Activated CD8-positive, alpha-beta memory T cell treated with anti-CD3 and anti-CD28 coated beads, Interleukin-2, amount 50 U/mL, for 4 hours (primary cell): ENCODE results near the gene UPF1.
A peak's percentile ranks its signal among the peaks of the same experiment; 100 is the strongest.
"Not testable (repeated sequence)": the region's sequence is repeated elsewhere in the genome, so short reads cannot be mapped to it uniquely, and the experiment has no call there.

Source experiments
- DNase-seq: peaks from one replicate; pipeline ENCODE4 v3.0.0-alpha.2; 2020

UPF1 gene

DNA sequence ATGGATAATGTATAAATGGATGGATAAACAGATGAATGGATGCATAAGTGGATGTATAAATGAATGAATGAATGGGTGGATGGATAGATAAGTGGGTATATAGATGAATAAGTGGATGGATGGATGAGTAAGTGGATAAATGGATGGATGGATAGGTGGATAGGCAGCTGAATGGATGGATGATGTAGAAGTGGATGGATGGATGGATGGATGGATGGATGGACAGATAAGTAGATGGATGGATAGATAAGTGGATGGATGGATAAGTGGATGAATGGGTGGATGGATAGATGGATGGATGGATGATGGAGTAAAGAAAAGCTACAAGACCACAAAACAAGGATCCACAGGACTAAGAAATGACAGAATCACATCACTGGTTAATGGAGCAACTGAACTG is 31.7 kb upstream of the UPF1 start:
- no peak for DNase-seq

DNA sequence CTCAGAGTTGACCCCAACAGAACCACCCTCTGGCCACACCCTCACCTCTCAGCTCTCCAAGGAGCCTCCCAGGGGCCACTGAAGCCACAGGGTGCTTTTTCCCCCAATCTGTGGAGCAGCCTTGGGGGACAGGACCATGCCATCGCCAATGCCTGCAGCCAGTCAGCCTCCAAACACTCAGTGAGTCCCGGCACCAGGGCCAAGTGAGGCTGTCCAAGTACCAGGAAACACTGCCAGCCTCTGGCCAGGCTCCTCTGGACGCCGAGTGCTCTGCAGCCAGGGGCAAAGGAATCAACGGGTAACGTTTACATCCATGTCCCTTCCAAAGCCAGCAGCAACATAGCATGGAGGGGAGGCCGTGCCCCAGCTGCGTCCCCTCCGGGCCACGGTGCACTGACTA is 31.1 kb upstream of the UPF1 start:
- no peak for DNase-seq

GRCh38 chr19:18802354-18802753 is 29.4 kb upstream of the UPF1 start:
- no peak for DNase-seq

DNA sequence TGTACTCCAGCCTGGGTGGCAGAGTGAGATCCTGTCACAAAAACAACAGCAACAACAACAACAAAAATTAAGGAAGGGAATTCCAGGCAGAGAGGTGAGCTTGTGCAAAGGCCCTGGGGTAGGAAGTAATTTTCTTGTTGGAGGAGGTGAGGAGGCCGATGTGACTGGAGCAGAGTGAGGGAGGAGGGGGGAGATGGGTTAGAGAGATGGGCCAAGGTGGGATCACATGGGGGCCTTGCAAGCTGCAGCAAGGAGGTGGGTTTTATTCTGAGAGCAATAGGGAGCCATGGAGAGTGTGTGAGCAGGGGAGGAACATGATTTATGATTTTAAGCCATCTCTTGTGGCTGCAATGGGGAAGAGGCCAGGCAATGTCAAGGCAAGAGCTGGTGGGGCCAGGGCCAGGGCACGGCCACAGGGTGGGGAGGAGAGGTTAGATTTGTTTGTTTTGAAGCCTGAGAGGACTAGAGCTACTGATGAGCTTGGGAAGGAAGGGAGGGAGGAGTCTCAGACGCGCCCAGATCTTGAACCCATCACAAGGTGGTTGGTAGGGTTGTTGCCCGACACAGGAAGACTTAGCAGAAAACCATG is 28.1 kb upstream of the UPF1 start:
- no peak for DNase-seq

GRCh38 chr19:18804139-18804601 is 27.6 kb upstream of the UPF1 start:
- no peak for DNase-seq

GRCh38 chr19:18804643-18805042 is 27.1 kb upstream of the UPF1 start:
- no peak for DNase-seq

DNA sequence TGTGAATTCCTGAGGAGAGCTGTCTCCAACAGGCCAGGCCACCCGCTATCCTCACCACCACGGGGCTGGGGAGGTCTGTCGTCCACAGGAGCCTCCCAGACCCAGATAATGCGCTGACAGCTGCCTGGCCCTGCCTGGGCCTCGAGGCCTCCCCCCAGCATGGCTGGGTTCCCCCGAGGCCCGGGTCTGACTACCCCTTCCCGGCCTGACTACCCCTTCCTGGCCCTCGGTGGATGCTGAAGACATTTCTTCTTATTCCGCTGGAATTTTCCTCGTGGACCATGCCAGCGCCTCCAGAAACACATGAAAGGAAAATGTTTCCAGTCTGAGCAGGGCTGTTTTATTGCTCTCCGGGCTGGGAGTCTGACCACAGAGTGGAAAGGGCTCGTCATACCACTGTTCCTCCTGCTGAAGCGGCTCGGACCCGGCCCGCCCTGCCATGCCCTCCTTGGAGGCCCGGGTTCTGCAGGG is 23.9 kb upstream of the UPF1 start:
- DNase-seq, result no peak

- no peak for DNase-seq
Observed at GRCh38 chr19:18809149-18809868, 22.4 kb upstream of the UPF1 start.

GRCh38 chr19:18811638-18812037 is 20.1 kb upstream of the UPF1 start:
- DNase-seq, result not testable (repeated sequence)

DNA sequence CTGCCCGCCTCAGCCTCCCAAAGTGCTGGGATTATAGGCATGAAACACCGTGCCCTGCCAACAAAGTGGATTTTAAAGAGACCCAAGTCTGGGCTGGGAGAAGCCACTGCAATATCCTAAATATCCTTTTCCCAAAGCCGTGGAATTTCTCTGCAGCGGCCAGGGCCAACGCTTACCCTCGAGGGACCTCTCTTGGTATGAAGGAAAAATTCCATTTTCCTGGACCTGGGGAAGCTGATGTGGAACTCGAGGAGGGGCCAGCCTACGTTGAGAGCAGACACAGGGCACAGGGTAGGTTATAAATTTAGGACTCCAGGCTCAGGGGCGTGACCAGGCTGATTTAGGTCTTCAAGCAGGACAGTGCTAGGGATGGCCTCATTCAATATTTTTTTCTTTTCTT is 17.7 kb upstream of the UPF1 start:
- no peak for DNase-seq

GRCh38 chr19:18815673-18816072 is 16.1 kb upstream of the UPF1 start:
- no peak for DNase-seq

DNA sequence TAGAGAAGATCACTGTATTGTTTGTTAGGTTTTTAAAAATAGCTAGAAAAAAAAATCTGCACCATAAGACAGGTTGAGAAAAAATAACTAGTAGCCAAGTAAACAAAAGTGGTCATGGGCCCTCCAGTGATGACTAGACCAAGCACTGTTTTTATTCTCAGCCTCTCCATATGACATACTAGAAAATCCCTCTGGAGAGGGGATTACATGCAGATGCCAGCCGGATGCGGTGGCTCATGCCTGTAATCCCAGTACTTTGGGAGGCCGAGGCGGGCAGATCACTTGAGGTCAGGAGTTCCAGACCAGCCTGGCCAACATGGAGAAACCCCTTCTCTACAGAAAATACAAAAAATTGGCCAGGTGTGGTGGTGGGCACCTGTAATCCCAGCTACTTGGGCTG is 15.1 kb upstream of the UPF1 start:
- DNase-seq, result not testable (repeated sequence)

- no peak for DNase-seq
Observed at GRCh38 chr19:18817574-18817973, 14.2 kb upstream of the UPF1 start.

GRCh38 chr19:18828786-18829185 is 3.0 kb upstream of the UPF1 start:
- no peak for DNase-seq

DNA sequence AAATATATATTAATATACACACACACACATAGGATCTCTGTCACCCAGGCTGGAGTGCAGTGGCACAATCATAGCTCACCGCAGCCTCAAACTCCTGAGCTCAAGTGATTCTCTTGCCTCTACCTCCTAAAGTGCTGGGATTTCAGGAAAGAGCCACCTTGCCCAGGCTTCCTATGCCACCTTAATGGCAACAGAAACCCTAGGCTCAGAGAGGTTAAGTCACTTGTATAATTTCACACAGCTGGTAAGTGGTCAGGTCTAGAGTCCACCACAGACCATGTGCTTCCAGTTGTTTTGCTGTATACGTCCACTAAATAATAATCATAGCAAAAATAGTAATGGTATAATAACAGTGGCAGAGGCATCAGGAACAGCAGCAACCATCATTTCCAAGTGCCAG is 1.3 kb upstream of the UPF1 start:
- DNase-seq, result no peak

GRCh38 chr19:18832306-18833140 is 764 bp downstream of the UPF1 start:
- DNase-seq, result peak; percentile 26

DNA sequence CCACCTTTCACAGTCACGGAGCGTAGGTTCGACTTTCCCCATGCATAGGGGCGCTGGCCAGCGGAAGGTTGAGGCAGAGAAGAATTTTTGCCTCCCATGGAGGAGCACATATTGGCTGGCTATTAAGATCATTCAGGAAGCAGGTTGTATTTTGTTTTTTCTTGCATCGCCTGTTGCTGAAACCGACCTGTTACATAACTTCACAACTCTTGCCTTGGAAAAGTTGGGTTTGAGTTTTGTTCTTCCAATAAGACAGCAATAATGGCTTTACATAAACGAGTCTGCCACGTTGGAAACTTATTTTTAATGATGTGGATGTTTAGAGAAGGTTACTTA is 1.4 kb downstream of the UPF1 start:
- DNase-seq, result no peak

- DNase-seq, result no peak
Observed at GRCh38 chr19:18833849-18834643, 2.3 kb downstream of the UPF1 start.

DNA sequence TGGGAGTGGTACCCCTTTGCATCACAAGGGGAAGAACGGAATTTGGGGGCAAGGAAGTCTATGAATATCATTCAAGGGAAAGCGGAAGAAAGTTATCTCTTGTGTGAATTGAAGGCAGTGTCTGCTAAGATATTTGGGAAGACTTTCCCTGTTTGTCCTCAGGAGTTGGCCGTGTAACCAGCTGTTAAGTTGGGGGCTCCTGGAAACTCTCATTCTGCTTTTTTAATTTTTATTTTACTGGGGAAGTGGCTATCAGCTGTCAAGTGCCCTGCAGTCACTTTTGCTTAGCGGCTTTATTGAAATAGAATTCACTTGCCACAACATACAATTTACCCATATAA is 2.9 kb downstream of the UPF1 start:
- DNase-seq, result no peak

DNA sequence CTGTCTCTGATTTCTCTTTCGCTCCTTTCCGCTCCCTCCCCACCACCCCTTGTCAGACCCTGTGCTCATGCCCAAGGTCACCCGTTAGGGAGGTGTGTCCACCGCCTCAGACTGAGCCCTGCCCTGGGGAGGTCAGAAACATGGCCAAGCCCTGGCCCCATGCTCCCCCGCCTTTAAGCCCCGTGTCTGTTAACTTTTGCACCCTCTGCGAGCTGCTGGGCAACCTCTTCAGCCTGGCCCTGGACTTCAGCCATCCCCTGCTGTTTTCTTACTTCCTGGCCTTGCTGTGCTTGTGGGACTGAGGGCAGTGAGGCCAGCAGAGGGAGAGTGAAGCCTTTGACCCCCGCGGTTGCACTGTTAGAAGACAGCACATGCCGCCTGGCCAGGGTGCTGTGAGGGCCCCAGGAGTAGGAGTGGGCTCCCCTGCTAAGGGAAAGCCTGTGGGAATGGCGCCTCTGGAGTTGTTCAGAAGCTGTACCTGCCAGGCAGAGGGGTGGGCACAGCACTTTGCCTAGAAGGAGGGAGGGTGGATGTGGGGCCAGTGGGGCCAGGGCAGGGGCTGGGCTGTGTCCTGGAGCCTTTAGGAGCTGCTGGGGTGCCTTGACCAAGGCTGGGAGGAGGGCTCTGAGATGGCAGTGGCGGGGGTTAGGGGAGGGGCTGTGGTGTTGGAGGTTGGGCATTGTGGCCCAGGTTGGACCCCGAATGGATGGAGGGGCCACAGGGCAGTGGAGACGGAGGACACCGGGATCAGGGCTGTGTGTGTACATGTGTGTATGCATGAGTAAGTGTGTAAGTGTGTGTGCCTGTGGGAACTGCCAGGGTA is 7.9 kb downstream of the UPF1 start:
- DNase-seq, result no peak

DNA sequence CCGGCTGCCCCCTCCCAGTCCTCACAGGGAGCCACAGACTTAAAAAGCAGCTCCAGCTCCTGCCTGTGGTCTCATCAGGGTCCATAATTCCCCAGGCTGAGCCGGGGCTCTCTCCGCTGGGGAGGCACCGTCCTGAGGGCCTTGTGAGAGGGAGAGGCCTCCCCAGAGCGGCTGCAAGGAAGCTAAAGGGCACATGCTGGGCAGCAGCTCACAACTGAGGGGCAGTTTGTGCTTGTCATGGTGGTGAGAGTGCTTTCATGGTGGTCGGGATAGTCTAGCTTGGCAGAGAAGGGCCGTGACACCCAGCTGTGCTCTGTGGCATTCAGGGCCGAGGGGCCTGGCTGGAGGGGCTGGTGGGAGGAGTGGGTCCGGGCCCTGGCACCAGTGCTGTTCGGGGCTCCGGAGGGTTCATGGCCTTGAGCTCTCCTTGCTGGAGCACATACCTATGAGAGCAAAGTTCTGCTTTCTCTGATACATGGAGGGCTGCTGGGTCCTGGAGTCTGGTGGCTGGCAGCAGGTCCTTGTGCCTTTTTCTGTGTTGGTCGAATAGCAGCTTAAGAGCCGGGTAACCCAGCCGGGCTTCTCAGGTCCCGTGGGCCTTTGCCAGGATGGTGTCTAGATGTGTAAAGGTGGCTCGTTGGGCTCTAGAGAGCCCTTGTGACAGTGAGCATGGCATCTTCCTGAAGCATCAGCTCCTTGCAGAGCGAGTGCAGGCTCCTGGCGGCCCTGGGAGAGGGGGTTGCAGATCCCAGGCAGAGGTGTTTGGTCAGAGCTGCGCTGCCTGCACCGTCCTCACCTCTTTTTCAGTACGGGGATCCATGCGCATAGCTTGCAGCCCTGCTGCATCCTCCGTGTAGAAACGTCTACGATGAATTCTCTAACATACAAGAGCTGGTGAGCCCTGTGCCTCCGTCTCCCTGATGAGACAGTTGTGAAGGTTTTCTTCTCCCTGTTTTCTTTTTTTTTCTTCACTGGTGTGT is 8.8 kb downstream of the UPF1 start:
- no peak for DNase-seq
